HepG2 (cell line): ENCODE results near the gene DYDC2. TPM values are rescaled to one million over a fixed set of nuclear protein-coding genes. Genes with fewer than 3 reads are reported as not detected.

Experiments used
- AGO2 ChIP-seq: fragments of 200-400 bp; formaldehyde crosslinking; optimal IDR thresholded peaks from 2 replicates; pipeline ENCODE3; 2017; ENCODE audit warnings: mild to moderate bottlenecking, low read depth, low read length, moderate library complexity
- BRCA1 ChIP-seq: sonication (generic); formaldehyde crosslinking; IDR thresholded peaks from 2 replicates; pipeline ENCODE4 v1.4.0; 2020; ENCODE audit warnings: missing genetic modification reagents
- BRD4 ChIP-seq: sonication (generic); formaldehyde crosslinking; IDR thresholded peaks from 2 replicates; pipeline ENCODE4 v1.4.0; 2020; ENCODE audit warnings: missing genetic modification reagents
- CREB1 ChIP-seq, 2 experiments: fragments of 450-650 bp in 1 of 2; IDR thresholded peaks; 2 replicates each; pipeline ENCODE4 v1.6.1; 2016 to 2017; ENCODE audit warnings: control low read depth in 1 of 2, mild to moderate bottlenecking in 1 of 2, missing compliant biosample characterization in 1 of 2, missing genetic modification characterization in 1 of 2
- EEA1 ChIP-seq: sonication (generic); formaldehyde crosslinking; IDR thresholded peaks from 2 replicates; pipeline ENCODE4 v1.5.1; 2020; ENCODE audit warnings: mild to moderate bottlenecking, missing genetic modification reagents, borderline replicate concordance
- KDM2A ChIP-seq: sonication (generic); formaldehyde crosslinking; IDR thresholded peaks from 2 replicates; pipeline ENCODE4 v1.4.0; 2020; ENCODE audit warnings: low read depth, missing genetic modification reagents, borderline replicate concordance
- MYC ChIP-seq: sonication (generic); formaldehyde crosslinking; IDR thresholded peaks from 2 replicates; pipeline ENCODE4 v1.9.0; 2021; ENCODE audit warnings: missing genetic modification reagents, borderline replicate concordance
- NPAS2 ChIP-seq: sonication (generic); formaldehyde crosslinking; IDR thresholded peaks from 2 replicates; pipeline ENCODE4 v1.8.0; 2022; ENCODE audit warnings: mild to moderate bottlenecking, missing genetic modification reagents, borderline replicate concordance
- NR3C1 ChIP-seq: sonication (generic); formaldehyde crosslinking; IDR thresholded peaks from 2 replicates; pipeline ENCODE4 v1.4.0; 2020; ENCODE audit warnings: missing genetic modification reagents
- ONECUT2 ChIP-seq: sonication (generic); formaldehyde crosslinking; IDR thresholded peaks from 2 replicates; pipeline ENCODE4 v1.4.0; 2020; ENCODE audit warnings: missing genetic modification reagents
- RCOR2 ChIP-seq: IDR thresholded peaks from 2 replicates; pipeline ENCODE4 v1.6.1; 2016; ENCODE audit warnings: missing biosample characterization, missing genetic modification reagents
- SRSF1 ChIP-seq: fragments of 200-400 bp; formaldehyde crosslinking; optimal IDR thresholded peaks from 2 replicates; pipeline ENCODE3; 2017; ENCODE audit warnings: mild to moderate bottlenecking, low read depth, low read length, moderate library complexity
- XBP1 ChIP-seq: sonication (generic); formaldehyde crosslinking; IDR thresholded peaks from 2 replicates; pipeline ENCODE4 v1.5.0; 2020; ENCODE audit warnings: missing genetic modification reagents
- ZNF256 ChIP-seq: sonication (generic); formaldehyde crosslinking; conservative IDR thresholded peaks from 2 replicates; pipeline ENCODE4 v1.4.0; 2020; ENCODE audit warnings: missing genetic modification reagents
- ZNF768 ChIP-seq: sonication (generic); formaldehyde crosslinking; IDR thresholded peaks from 2 replicates; pipeline ENCODE4 v1.4.0; 2020; ENCODE audit warnings: missing genetic modification reagents
- ZNF775 ChIP-seq: sonication (generic); formaldehyde crosslinking; IDR thresholded peaks from 2 replicates; pipeline ENCODE4 v1.4.0; 2020; ENCODE audit warnings: missing genetic modification reagents, mild to moderate bottlenecking, moderate library complexity, borderline replicate concordance
- ZNF879 ChIP-seq: sonication (generic); formaldehyde crosslinking; IDR thresholded peaks from 2 replicates; pipeline ENCODE4 v1.8.1; 2023; ENCODE audit warnings: missing genetic modification reagents
- polyA plus RNA-seq, 8 experiments: library from polyadenylated mRNA; depleted of rRNA in 3 of 8; stranded (reverse) in 7 of 8; unstranded in 1 of 8; fragments of >200 nt; fragmentation: Illumina TruSeq in 4 of 8; extraction: Trizol in 4 of 8; gene quantifications; 2 replicates each; pipeline versions ENCODE4 v1.2.1 to v1.2.3, GENCODE V29; 2011 to 2016; ENCODE audit warnings: low read depth in 4 of 8, missing spikeins in 1 of 8, mixed read lengths in 1 of 8; ENCODE audit not compliant: insufficient read depth in 1 of 8
- total RNA-seq, 5 experiments: library from RNA; depleted of rRNA; stranded (reverse); fragments of >200 nt; fragmentation: Illumina TruSeq; extraction: Trizol; gene quantifications; 2 replicates each; pipeline ENCODE4 v1.2.3, GENCODE V29; 2016; ENCODE audit warnings: low read depth in 1 of 5
- TF ChIP-seq, protein P1 (sequence below): sonication (generic); formaldehyde crosslinking; IDR thresholded peaks from 2 replicates; pipeline ENCODE4 v1.5.1; 2020; ENCODE audit warnings: missing genetic modification reagents, mild to moderate bottlenecking, borderline replicate concordance
- TF ChIP-seq, protein P2 (sequence below): sonication (generic); formaldehyde crosslinking; conservative IDR thresholded peaks from 2 replicates; pipeline ENCODE4 v1.4.0; 2020; ENCODE audit warnings: mild to moderate bottlenecking, missing genetic modification reagents, moderate library complexity
- TF ChIP-seq, protein P3 (sequence below): sonication (generic); formaldehyde crosslinking; IDR thresholded peaks from 2 replicates; pipeline ENCODE4 v1.8.0; 2022; ENCODE audit warnings: missing genetic modification reagents, mild to moderate bottlenecking, borderline replicate concordance
- TF ChIP-seq, protein P4 (sequence below): IDR thresholded peaks from 2 replicates; pipeline ENCODE4 v1.6.1; 2016; ENCODE audit warnings: missing biosample characterization, missing genetic modification reagents, low read depth
- TF ChIP-seq, protein P5 (sequence below): sonication (generic); formaldehyde crosslinking; conservative IDR thresholded peaks from 2 replicates; pipeline ENCODE4 v1.5.0; 2020; ENCODE audit warnings: missing genetic modification reagents

The DYDC2 gene
- total and polyA plus RNA-seq, 2 of the 13 experiments (the other 11 are each of a cell fraction or from before 2014, with no cell fraction given), result 0.98 to 2.3 TPM

DNA sequence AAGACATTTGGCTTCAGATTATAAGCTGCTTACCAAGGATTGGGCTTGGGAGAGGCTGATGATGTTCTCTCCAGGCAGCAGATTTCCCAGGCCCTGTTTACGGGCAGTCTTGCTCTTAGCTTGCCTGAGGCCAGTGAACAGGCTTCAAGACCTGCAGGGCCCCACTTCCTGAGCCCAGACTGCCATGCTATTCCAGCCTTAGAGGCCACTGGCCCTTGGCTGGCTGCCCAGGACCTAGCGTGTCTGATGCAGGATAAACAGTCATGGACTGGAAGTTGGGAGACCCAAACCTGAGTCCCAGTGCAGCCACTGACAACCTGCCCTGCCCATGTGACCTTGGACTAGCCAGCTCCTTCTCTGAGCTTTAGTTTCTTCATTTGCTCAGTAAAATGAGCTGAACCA, 54.7 kb downstream of the DYDC2 start (continued):
- TF ChIP-seq, protein P1, sequence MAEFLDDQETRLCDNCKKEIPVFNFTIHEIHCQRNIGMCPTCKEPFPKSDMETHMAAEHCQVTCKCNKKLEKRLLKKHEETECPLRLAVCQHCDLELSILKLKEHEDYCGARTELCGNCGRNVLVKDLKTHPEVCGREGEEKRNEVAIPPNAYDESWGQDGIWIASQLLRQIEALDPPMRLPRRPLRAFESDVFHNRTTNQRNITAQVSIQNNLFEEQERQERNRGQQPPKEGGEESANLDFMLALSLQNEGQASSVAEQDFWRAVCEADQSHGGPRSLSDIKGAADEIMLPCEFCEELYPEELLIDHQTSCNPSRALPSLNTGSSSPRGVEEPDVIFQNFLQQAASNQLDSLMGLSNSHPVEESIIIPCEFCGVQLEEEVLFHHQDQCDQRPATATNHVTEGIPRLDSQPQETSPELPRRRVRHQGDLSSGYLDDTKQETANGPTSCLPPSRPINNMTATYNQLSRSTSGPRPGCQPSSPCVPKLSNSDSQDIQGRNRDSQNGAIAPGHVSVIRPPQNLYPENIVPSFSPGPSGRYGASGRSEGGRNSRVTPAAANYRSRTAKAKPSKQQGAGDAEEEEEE (CRISPR knock-in tag), result no peak
- TF ChIP-seq RCOR2 (CRISPR knock-in tag) (0 out of 2 replicates have a peak, but pooled peaks have one; percentile 50), NR3C1 (CRISPR knock-in tag) (no peak), ZNF768 (CRISPR knock-in tag) (no peak), ZNF775 (no peak), SRSF1 (no peak), ZNF256 (CRISPR knock-in tag) (no peak), ONECUT2 (CRISPR knock-in tag) (no peak), NPAS2 (CRISPR knock-in tag) (no peak), BRD4 (CRISPR knock-in tag) (no peak), MYC (CRISPR knock-in tag) (peak; percentile 29; the same call in 1 of the 2 replicates), XBP1 (CRISPR knock-in tag) (no peak), EEA1 (CRISPR knock-in tag) (no peak), CREB1 (IDR thresholded peaks at IDR 0.05) (no peak), CREB1 (CRISPR knock-in tag; IDR thresholded peaks at IDR 0.05) (no peak), AGO2 (no peak), KDM2A (peak; percentile 55; the same call in 1 of the 2 replicates), BRCA1 (CRISPR knock-in tag) (no peak), ZNF879 (CRISPR knock-in tag) (no peak)
- TF ChIP-seq, protein P2, sequence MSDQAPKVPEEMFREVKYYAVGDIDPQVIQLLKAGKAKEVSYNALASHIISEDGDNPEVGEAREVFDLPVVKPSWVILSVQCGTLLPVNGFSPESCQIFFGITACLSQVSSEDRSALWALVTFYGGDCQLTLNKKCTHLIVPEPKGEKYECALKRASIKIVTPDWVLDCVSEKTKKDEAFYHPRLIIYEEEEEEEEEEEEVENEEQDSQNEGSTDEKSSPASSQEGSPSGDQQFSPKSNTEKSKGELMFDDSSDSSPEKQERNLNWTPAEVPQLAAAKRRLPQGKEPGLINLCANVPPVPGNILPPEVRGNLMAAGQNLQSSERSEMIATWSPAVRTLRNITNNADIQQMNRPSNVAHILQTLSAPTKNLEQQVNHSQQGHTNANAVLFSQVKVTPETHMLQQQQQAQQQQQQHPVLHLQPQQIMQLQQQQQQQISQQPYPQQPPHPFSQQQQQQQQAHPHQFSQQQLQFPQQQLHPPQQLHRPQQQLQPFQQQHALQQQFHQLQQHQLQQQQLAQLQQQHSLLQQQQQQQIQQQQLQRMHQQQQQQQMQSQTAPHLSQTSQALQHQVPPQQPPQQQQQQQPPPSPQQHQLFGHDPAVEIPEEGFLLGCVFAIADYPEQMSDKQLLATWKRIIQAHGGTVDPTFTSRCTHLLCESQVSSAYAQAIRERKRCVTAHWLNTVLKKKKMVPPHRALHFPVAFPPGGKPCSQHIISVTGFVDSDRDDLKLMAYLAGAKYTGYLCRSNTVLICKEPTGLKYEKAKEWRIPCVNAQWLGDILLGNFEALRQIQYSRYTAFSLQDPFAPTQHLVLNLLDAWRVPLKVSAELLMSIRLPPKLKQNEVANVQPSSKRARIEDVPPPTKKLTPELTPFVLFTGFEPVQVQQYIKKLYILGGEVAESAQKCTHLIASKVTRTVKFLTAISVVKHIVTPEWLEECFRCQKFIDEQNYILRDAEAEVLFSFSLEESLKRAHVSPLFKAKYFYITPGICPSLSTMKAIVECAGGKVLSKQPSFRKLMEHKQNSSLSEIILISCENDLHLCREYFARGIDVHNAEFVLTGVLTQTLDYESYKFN (CRISPR knock-in tag), result 0 out of 2 replicates have a peak, but pooled peaks have one; percentile 28
- TF ChIP-seq, protein P3, sequence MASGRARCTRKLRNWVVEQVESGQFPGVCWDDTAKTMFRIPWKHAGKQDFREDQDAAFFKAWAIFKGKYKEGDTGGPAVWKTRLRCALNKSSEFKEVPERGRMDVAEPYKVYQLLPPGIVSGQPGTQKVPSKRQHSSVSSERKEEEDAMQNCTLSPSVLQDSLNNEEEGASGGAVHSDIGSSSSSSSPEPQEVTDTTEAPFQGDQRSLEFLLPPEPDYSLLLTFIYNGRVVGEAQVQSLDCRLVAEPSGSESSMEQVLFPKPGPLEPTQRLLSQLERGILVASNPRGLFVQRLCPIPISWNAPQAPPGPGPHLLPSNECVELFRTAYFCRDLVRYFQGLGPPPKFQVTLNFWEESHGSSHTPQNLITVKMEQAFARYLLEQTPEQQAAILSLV (CRISPR knock-in tag), result no peak
- TF ChIP-seq, protein P4, sequence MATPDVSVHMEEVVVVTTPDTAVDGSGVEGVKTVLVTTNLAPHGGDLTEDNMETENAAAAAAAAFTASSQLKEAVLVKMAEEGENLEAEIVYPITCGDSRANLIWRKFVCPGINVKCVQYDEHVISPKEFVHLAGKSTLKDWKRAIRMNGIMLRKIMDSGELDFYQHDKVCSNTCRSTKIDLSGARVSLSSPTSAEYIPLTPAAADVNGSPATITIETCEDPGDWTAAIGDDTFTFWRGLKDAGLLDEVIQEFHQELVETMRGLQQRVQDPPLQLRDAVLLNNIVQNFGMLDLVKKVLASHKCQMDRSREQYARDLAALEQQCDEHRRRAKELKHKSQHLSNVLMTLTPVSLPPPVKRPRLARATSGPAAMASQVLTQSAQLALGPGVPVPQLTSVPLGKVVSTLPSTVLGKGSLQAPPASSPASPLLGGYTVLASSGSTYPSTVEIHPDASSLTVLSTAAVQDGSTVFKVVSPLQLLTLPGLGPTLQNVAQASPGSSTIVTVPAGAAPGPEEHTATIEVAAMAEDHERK (CRISPR knock-in tag), result no peak
- TF ChIP-seq, protein P5, sequence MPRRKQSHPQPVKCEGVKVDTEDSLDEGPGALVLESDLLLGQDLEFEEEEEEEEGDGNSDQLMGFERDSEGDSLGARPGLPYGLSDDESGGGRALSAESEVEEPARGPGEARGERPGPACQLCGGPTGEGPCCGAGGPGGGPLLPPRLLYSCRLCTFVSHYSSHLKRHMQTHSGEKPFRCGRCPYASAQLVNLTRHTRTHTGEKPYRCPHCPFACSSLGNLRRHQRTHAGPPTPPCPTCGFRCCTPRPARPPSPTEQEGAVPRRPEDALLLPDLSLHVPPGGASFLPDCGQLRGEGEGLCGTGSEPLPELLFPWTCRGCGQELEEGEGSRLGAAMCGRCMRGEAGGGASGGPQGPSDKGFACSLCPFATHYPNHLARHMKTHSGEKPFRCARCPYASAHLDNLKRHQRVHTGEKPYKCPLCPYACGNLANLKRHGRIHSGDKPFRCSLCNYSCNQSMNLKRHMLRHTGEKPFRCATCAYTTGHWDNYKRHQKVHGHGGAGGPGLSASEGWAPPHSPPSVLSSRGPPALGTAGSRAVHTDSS, result no peak
